Panc1 (cell line): ENCODE measurements around the gene WWTR1. TPM values are rescaled to one million over a fixed set of nuclear protein-coding genes. Genes with fewer than 3 reads are reported as not detected.

Experiments
- ATAC-seq: fragments of 200-7000 bp; cut with Tn5 transposase; 2 replicates; pipeline ENCODE4 v1.9.1; 2020; ENCODE audit warnings: mild to moderate bottlenecking, moderate library complexity
- BruUV-seq: library from RNA; stranded (reverse); fragments of 400-500 nt; replicated peaks from 2 replicates; lab custom pipeline; 2021; lab: Mats Ljungman, UMichigan
- CTCF ChIA-PET: fragments of 300-600 bp; sonication (Branson Sonifier 250); formaldehyde crosslinking; loops from one replicate; lab custom pipeline; 2022; ENCODE audit warnings: antibody characterized with exemption; lab: Charles Lee
- POLR2A ChIA-PET: fragments of 300-600 bp; sonication (Branson Sonifier 250); formaldehyde crosslinking; loops from one replicate; lab custom pipeline; 2022; ENCODE audit warnings: antibody characterized with exemption; lab: Charles Lee
- DNase-seq: peaks from one replicate; pipeline ENCODE4 v3.0.0-alpha.2; 2010; ENCODE audit warnings: low read depth, low spot score
- H3K27ac ChIP-seq: 2 replicates; pipeline ENCODE4 v1.5.1; 2011; ENCODE audit warnings: mild to moderate bottlenecking, low read length, inconsistent platforms
- H3K27me3 ChIP-seq: fragments of 200-500 bp; sonication (Bioruptor generic); 2 replicates; pipeline ENCODE4 v1.6.0; 2014; ENCODE audit warnings: low read length, inconsistent platforms; ENCODE audit not compliant: control insufficient read depth, insufficient read depth
- H3K36me3 ChIP-seq: fragments of 200-500 bp; sonication (Bioruptor generic); 2 replicates; pipeline ENCODE4 v1.5.1; 2014; ENCODE audit warnings: inconsistent platforms, mild to moderate bottlenecking, low read length, moderate library complexity; ENCODE audit not compliant: control insufficient read depth, insufficient read depth
- H3K4me1 ChIP-seq: 2 replicates; pipeline ENCODE4 v1.5.1; 2011; ENCODE audit warnings: inconsistent platforms, mild to moderate bottlenecking, low read length, moderate library complexity; ENCODE audit not compliant: control insufficient read depth, insufficient read depth
- H3K4me3 ChIP-seq, 2 experiments: 2 replicates each; pipeline ENCODE4 v1.5.1; 2011 to 2012; ENCODE audit warnings: low read depth in 2 of 2, low read length in 2 of 2, mild to moderate bottlenecking in 2 of 2, inconsistent platforms in 1 of 2, moderate library complexity in 1 of 2
- H3K9me3 ChIP-seq: fragments of 200-500 bp; sonication (Bioruptor generic); 2 replicates; pipeline ENCODE4 v1.5.1; 2014; ENCODE audit warnings: low read depth, mild to moderate bottlenecking, inconsistent platforms, low read length, moderate library complexity; ENCODE audit not compliant: control insufficient read depth, insufficient read depth
- POLR2AphosphoS5 ChIP-seq: IDR thresholded peaks from 2 replicates; pipeline ENCODE4 v1.6.1; 2012; ENCODE audit warnings: mild to moderate bottlenecking, low read depth, low read length, moderate library complexity
- SIN3A ChIP-seq: IDR thresholded peaks from 2 replicates; pipeline ENCODE4 v1.6.1; 2012; ENCODE audit warnings: low read depth, mild to moderate bottlenecking, low read length, moderate library complexity, borderline replicate concordance; ENCODE audit not compliant: insufficient read depth
- TCF7L2 ChIP-seq: IDR thresholded peaks from 2 replicates; pipeline ENCODE4 v1.6.1; 2011; ENCODE audit warnings: mild to moderate bottlenecking, low read depth, low read length, inconsistent platforms
- in situ Hi-C: cut with HindIII; loops from 2 replicates; pipeline ENCODE4 v1.10.0; 2016; ENCODE audit warnings: low sequenced_read_pairs, low pct_unique_long_range_greater_than_20kb
- intact Hi-C: fragments of 100-400 bp; cut with micrococcal nuclease; formaldehyde crosslinking; loops from one replicate; pipeline ENCODE4 v1.10.0; 2022; ENCODE audit not compliant: unreplicated experiment
- total RNA-seq: library from RNA; stranded (reverse); gene quantifications from one replicate; pipeline ENCODE4 v1.2.1, GENCODE V29; 2021; ENCODE audit not compliant: unreplicated experiment
- TF ChIP-seq, protein P1 (sequence below), 2 experiments: IDR thresholded peaks; 2 replicates each; pipeline ENCODE4 v1.6.1; 2011 to 2012; ENCODE audit warnings: low read depth in 2 of 2, control low read depth in 1 of 2, low read length in 1 of 2, mild to moderate bottlenecking in 1 of 2, moderate library complexity in 1 of 2; ENCODE audit not compliant: insufficient read depth in 1 of 2
- TF ChIP-seq, protein P2 (sequence below): fragments of 450-650 bp; IDR thresholded peaks from 2 replicates; pipeline ENCODE4 v1.5.1; 2017; ENCODE audit warnings: mild to moderate bottlenecking

WWTR1 gene
- total RNA-seq, 1 experiment from 2014 or later = 298 TPM

DNA sequence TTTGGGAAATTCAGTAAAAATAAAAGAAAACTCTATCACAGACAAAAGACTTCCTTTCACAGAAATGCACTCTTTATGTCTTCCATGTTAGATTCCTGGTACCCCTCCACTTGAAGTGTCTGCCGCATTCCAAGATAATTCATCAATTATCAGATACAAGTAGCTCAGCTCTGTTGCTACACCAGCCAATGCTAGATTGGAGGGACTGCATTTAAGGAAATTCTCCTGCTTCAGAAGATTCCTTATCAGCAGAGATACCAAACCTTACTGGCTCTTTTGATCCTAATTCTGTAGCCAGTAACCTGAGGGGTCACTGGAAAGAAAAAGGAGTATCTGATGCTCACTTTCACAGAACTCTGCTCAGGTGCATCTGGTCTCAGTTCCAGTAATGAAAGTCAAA is 119.5 kb downstream of the WWTR1 start:
- peaks cover 100% of the 10 kb centered on the region for H3K4me1 ChIP-seq
- ATAC-seq (no peak), DNase-seq (no peak)
- TF ChIP-seq SIN3A (no peak), TCF7L2 (0 out of 2 replicates have a peak, but pooled peaks have one; percentile 31)
- TF ChIP-seq, protein P1, sequence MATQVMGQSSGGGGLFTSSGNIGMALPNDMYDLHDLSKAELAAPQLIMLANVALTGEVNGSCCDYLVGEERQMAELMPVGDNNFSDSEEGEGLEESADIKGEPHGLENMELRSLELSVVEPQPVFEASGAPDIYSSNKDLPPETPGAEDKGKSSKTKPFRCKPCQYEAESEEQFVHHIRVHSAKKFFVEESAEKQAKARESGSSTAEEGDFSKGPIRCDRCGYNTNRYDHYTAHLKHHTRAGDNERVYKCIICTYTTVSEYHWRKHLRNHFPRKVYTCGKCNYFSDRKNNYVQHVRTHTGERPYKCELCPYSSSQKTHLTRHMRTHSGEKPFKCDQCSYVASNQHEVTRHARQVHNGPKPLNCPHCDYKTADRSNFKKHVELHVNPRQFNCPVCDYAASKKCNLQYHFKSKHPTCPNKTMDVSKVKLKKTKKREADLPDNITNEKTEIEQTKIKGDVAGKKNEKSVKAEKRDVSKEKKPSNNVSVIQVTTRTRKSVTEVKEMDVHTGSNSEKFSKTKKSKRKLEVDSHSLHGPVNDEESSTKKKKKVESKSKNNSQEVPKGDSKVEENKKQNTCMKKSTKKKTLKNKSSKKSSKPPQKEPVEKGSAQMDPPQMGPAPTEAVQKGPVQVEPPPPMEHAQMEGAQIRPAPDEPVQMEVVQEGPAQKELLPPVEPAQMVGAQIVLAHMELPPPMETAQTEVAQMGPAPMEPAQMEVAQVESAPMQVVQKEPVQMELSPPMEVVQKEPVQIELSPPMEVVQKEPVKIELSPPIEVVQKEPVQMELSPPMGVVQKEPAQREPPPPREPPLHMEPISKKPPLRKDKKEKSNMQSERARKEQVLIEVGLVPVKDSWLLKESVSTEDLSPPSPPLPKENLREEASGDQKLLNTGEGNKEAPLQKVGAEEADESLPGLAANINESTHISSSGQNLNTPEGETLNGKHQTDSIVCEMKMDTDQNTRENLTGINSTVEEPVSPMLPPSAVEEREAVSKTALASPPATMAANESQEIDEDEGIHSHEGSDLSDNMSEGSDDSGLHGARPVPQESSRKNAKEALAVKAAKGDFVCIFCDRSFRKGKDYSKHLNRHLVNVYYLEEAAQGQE (IDR thresholded peaks at IDR 0.05; ENCODE audit: insufficient read depth in 1 of 2, low read depth in 2 of 2, low read length in 1 of 2) = no peak
- BruUV-seq = no TSS peak
- H3K27me3 ChIP-seq = no peaks in the 10 kb centered on the region
- CTCF ChIA-PET = no interaction called here
- intact Hi-C loops (loop anchor here (10.0 kb wide), 1 partner anchor 176 kb away; no protein-coding TSS in a partner anchor), in situ Hi-C loops (no loop called here)
- peaks cover 11% of the 10 kb centered on the region; the same call in 1 of the 2 replicates for H3K36me3 ChIP-seq
- H3K4me3 ChIP-seq = no peak overlapping the region
- no peaks in the 10 kb centered on the region for H3K9me3 ChIP-seq
- POLR2A ChIA-PET = no interaction called here
- peak overlapping the region; percentile 100 for H3K27ac ChIP-seq

DNA sequence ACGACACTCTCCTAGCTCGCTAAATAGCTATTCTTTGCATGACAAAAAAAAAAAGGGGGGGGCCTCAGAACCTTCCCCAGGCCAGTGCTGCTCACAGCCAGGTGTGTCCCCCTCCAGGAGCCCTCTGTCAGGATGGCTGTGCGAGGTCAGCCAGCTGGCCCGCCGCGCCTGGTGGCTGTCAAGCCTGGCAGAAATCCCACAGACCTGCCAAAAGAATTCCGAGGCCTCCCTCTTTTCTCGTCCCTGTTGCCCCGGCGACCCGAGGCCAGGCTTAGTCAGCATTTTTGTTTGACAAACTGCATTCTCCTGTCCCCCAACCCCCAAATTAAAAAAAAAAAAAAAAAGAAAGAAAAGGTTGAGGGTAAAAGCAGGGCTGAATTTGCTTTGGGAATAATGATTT is 121.4 kb downstream of the WWTR1 start:
- BruUV-seq = no TSS peak
- Histone ChIP-seq H3K27ac (peak overlapping the region; percentile 100), H3K36me3 (peaks cover 12% of the 10 kb centered on the region; the same call in 1 of the 2 replicates), H3K4me1 (peaks cover 100% of the 10 kb centered on the region), H3K27me3 (no peaks in the 10 kb centered on the region), H3K4me3 (peak overlapping the region in 1 of 2 experiments; percentile 2; a peak in 2 of 4 replicates), H3K9me3 (no peaks in the 10 kb centered on the region)
- no peak for DNase-seq
- CTCF ChIA-PET = interaction anchor here (0.6 to 0.7 kb wide), 3 partner anchors 103 to 415 kb away, joined by 3 to 4 read pairs (median 3); no protein-coding TSS in a partner anchor
- in situ Hi-C loops = no loop called here
- TF ChIP-seq, protein P2, sequence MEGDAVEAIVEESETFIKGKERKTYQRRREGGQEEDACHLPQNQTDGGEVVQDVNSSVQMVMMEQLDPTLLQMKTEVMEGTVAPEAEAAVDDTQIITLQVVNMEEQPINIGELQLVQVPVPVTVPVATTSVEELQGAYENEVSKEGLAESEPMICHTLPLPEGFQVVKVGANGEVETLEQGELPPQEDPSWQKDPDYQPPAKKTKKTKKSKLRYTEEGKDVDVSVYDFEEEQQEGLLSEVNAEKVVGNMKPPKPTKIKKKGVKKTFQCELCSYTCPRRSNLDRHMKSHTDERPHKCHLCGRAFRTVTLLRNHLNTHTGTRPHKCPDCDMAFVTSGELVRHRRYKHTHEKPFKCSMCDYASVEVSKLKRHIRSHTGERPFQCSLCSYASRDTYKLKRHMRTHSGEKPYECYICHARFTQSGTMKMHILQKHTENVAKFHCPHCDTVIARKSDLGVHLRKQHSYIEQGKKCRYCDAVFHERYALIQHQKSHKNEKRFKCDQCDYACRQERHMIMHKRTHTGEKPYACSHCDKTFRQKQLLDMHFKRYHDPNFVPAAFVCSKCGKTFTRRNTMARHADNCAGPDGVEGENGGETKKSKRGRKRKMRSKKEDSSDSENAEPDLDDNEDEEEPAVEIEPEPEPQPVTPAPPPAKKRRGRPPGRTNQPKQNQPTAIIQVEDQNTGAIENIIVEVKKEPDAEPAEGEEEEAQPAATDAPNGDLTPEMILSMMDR = no peak
- TF ChIP-seq SIN3A = 0 out of 2 replicates have a peak, but pooled peaks have one; percentile 63
- intact Hi-C loops = loop anchor here (10.0 kb wide), 1 partner anchor 178 kb away; no protein-coding TSS in a partner anchor
- POLR2A ChIA-PET = interaction anchor here (1.1 kb wide), 1 partner anchor 19 kb away, joined by 4 read pairs; no protein-coding TSS in a partner anchor
- peak; percentile 11; the same call in 1 of the 2 replicates for ATAC-seq

DNA sequence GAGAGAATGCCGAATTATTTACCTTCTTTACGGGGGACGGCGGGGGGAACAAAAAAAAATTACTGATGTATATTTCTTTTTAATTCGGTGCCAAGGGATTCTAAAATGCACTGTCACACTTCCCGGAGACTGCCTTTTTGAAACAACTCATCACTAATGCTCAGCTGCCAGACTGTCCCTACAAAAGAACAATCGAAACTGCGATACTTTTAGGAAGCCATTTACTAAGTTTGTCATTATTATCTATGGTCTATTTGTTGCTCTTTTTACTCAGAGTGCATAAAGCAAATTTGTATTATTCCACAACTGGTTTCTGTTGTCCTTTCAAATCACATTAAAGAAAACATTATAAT is 122.5 kb downstream of the WWTR1 start:
- Histone ChIP-seq H3K27me3 (no peaks in the 10 kb centered on the region), H3K9me3 (no peaks in the 10 kb centered on the region), H3K4me1 (peaks cover 94% of the 10 kb centered on the region), H3K27ac (peak overlapping the region; percentile 100), H3K36me3 (peaks cover 5% of the 10 kb centered on the region; the same call in 1 of the 2 replicates), H3K4me3 (peak overlapping the region in 1 of 2 experiments; percentile 16; a peak in 1 of 4 replicates)
- ChIA-PET POLR2A (interaction anchor here (1.1 kb wide), 1 partner anchor 20 kb away, joined by 4 read pairs; no protein-coding TSS in a partner anchor), CTCF (no interaction called here)
- TF ChIP-seq, protein P2 = no peak
- TF ChIP-seq, protein P1 (IDR thresholded peaks at IDR 0.05; ENCODE audit: insufficient read depth in 1 of 2, low read depth in 2 of 2, low read length in 1 of 2) = no peak
- TF ChIP-seq POLR2AphosphoS5 (no peak), SIN3A (no peak), TCF7L2 (no peak; the same call in 1 of the 2 replicates)
- BruUV-seq = no TSS peak
- no peak for ATAC-seq
- intact Hi-C loops (loop anchor here (10.0 kb wide), 1 partner anchor 179 kb away; no protein-coding TSS in a partner anchor), in situ Hi-C loops (no loop called here)
- no peak for DNase-seq
